Iris pigment epithelial cell (primary cell): ENCODE data around the gene EME1.
A peak's percentile ranks its signal among the peaks of the same experiment; 100 is the strongest.

Source experiments
- DNase-seq: peaks from one replicate; pipeline ENCODE4 v3.0.0-alpha.2; 2011; ENCODE audit warnings: low read depth

The EME1 gene

DNA sequence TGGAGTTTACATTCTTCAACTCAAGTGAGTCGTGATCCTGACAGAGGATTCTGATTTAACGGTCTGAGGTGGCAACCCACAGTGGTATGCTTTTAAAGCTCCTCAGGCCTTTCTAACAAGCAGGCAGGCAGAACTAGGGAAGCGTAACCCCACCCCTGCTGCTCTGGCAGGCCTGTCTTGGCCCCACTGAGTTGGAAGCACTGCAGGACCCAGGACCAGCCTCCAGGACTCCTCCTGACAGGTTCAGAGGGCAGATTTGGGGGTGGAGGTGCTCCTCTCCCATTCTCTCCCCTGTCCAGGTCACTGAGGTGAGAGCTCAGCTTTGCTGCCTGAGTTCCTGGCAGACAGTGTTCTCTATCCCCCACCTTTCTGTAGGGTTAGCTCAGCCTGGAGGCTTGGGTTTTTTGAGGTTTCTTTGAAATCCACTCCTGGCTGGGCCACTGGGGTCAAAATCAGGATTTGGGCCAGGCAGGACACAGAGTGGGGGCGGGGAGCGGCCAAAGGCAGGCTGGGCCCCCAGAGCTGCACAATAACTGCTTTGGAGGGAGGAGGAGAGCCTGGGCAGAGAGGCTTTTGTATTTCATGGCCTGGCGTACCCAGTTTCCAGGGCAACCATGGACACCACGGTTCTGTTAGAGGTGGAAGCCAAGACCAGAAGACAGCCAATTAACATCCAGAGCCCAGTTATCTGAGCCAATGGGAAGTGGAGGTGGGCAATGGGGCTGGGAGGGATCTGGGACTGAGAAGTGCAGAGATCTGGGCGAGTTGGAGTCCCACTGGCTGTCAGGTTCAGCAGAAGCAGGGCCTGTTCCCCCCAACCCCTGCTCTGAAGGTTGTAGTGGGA is 9.6 kb upstream of the EME1 start:
- DNase-seq, result peak; percentile 74

DNA sequence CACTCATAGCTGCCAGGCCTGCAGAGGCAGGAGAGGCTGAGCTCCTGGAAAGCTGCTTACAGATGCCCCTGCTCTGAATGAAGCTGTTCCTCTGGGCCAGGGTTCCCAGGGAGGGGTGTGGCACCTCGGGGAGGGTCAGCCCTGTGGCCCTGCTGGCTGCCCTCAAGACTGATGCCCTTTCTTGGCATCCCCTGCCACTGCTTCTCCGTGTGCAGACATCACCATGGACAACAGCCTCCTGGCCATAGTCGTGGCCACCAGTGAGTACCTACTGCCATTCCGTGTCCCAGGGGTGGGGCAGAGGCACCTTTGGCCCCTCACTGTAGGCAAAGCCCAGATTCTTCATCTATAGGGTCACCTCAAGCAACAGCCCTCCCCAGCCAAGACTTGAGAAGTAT is 9.0 kb upstream of the EME1 start:
- no peak for DNase-seq

DNA sequence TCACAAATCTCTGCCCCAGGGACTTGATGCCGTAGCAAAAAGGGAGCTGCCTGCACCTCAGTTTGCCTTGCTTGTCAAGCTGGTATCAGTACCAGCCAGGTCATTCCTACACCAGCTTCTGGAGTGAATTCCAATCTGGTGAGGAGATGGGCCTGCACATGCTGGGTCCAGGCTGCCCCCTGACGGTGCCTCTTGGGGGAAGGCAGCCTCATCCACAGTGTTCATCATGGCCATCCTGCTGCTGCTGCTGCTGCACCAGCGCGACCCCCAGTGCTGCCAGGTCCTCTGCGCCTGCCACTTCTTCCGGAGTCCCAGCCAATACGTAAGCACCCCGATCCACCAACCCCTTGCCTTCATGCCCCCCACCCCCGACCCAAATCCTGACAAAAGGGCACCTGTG is 8.3 kb upstream of the EME1 start:
- peak; percentile 31 for DNase-seq

DNA sequence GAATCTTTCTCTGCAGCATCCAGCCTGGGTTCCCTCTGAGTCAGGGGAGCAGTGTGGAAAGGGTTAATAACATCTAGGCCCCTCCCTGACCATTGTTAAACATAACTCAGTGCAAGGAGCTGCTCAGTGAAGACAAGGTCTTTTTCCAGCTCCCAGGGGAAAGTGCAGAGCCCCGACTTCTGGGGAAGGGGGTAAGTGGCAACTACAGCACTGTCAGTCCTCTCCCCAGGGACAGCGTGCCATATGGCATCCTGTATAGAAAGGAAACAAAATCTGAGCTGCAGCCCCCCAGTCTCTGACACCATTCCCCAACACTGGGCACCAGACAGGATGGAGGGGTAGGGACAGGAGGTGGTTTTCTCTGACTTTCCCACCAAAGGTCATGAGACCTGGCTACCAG is 7.9 kb upstream of the EME1 start:
- DNase-seq, result no peak

DNA sequence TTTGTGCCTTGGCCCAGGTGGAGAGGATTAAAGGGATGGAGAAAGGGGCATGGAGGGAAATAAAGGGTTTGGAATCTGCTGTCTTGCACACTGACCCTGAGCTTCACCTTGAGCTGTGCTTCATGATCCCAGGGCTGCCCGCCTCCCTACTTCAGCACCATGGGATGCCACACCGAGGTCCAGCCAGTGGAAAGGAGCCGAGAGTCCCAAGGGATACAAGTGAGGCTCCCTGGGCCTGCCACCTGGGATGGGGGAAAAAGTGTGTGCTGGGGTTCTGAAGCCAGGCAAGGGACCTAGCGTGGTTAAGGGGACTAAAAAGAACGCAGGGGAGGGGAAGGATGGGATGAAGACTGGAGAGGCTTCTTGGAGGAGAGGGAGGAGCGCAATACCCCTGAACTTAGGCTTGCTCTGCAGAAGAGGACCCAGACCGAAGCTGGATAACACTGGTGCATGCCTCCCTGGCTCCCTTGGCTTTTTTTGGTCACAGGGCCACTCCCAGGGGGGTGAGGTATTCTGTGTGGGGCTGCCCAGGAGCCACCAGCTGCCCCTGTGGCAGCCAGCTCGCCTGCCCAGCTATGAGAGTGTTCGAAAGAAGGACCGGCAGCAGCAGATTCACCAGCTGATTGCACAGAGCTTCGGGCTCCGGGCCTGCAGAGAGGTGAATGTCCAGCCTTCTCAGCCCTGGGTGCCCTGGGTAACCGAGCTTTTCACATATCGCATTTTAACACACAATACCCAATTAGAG is 7.2 kb upstream of the EME1 start:
- DNase-seq, result no peak

DNA sequence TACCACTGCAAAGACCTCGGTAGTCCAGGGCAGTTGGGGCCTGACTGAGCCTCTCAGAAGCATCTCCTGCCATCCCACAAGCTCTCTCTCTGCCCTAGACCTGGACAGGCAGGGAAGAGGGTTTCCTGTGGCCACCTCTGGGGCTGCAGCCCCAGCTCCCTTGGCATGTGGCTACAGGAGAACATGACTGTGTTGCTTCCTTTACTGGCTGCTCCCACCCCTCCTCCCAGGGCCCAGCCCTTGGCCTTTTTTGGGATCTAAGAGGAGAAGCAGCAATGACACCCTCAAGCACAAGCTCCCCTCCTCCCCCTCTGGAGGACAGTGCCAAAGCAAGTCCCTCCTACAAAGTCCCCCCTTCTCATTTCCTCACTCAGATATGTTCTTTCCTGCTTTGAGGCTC is 5.6 kb upstream of the EME1 start:
- DNase-seq, result no peak

DNA sequence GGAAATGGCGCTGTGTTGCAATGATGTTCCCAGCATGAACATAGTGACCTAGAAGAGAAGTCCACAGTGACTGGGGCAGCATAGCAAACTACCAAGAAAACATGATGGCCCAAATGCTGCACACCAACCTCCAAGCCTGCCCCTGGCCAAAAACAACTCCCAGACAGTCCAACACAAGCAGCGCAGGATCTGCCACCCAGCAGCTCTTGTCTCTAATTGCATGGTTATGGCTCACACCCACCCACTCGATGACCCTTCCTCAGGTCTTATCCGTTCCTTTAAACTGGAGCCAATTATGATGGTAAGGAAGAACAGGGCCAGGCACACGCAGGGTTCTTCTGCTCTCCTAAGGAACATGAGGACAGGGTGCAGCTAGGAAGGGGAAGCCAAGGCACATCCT is 3.0 kb upstream of the EME1 start:
- no peak for DNase-seq

DNA sequence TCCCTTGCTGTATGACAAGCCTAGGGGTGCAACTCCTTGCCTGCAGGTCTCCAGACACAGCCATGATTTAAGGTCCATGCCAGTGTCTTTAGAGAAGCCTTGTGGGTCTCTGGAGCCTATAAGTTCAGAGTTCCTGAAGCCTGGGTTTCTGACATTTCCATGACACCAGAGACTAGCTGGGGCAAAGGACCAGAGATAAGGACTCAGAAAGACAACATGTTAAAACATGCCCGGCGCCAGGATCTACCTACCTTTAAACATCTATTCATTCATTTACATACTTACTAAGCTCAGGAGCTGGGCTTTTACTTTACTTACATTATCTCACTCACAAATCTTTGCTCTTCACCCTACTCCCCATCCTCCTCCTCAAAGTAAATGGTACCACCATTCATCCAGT is 1.5 kb upstream of the EME1 start:
- no peak for DNase-seq

DNA sequence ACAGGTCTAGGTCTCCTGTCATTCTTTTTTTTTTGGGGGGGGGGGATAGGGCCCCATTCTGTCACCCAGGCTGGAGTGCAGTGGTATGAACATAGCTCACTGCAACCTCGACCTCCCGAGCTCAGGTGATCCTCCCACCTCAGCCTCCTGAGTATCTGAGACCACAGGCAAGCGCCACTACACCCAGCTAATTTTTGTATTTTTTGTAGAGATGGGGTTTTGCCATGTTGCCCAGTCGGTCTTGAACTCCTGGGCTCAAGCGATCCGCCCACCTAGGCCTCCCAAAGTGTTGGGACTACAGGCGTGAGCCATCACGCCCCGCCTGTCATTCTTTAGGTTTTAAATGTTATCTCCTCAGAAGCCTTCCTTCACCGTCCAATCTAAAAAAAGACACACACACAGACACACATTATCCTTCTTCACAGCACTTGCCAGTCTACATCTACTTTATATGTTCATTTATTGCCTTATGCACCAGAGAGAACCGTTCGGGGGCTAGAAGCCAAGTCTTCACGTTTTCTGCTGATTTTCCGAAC is 739 bp upstream of the EME1 start:
- DNase-seq, result no peak

DNA sequence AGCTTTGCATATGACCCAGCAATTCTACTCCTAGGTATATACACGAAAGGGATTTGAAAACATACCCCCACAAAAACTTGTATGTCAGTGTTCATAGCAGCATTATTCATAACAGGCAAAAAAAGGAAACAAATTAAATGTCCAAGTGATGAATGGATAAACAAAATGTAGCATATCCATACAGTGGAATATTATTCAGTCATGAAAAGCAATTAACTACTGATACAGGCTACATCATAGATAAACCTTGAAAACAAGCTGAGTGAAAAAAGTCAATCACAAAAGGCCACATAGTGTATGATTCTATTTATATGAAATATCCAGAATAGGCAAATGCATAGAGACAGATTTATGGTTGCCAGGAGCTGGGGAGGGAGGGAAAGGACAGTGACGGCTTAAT is 676 bp downstream of the EME1 start:
- DNase-seq, result no peak

DNA sequence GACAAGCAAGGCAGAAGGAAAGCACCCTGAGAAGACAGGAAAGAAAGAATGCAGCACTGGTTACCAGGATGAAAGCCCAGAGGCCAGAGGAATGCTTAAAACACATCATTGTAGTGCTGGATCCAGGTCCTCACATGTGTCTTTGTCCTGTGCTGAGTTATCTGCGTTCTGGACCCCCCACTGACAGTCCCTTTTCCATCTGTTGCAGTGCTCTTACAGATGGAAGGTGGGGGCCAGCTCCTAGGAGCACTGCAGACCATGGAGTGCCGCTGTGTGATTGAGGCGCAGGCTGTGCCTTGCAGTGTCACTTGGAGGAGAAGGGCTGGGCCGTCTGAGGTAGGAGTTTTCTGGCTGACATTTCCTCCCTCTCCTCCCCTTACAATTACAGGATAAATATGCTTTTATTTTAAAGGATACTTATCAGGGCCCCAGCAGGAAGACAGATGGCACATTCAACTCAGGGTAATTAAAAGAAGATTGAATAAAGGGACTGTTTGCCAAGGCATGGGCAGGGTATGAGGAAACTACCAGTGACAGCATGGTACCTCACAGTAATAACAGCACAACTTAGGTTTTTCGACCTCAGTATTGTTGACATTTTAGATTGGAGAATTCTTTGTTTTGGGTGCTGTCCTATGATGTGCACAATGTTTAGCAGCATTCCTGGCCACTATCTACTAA is 3.0 kb downstream of the EME1 start:
- DNase-seq, result no peak

DNA sequence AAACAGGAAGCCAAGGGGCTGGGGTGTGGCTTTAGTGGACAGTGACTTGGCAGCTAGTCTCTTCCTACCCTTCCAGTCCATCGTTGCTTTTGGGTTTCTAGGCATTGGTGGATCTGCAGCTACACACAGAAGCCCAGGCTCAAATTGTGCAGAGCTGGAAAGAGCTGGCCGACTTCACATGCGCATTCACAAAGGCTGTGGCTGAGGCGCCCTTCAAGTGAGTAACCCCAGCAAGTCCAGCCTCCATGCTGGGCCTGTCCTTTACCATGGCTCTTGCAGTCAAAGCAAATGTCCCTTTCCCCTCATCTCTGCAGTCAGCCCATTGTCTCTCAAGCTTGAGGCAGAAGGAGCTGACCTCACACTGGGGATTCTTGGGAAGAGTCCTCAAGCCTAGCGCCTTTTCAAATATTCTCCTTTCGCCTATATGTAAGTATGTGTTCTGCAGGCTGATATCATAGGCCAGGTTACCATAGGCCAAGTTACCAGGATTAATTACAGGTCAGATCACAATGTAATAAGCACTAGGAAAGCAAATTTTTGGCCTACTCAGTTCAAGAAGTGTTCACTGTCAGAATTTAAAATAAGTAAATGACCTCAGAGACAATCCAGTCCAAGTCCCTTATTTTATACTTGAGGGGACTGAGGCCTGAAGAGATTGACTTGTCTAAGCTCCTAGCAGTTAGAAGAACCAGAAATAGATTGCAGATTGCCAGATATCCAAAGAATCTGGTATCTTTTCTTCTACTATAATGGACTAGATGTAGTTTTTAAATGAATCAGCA is 6.5 kb downstream of the EME1 start:
- no peak for DNase-seq

DNA sequence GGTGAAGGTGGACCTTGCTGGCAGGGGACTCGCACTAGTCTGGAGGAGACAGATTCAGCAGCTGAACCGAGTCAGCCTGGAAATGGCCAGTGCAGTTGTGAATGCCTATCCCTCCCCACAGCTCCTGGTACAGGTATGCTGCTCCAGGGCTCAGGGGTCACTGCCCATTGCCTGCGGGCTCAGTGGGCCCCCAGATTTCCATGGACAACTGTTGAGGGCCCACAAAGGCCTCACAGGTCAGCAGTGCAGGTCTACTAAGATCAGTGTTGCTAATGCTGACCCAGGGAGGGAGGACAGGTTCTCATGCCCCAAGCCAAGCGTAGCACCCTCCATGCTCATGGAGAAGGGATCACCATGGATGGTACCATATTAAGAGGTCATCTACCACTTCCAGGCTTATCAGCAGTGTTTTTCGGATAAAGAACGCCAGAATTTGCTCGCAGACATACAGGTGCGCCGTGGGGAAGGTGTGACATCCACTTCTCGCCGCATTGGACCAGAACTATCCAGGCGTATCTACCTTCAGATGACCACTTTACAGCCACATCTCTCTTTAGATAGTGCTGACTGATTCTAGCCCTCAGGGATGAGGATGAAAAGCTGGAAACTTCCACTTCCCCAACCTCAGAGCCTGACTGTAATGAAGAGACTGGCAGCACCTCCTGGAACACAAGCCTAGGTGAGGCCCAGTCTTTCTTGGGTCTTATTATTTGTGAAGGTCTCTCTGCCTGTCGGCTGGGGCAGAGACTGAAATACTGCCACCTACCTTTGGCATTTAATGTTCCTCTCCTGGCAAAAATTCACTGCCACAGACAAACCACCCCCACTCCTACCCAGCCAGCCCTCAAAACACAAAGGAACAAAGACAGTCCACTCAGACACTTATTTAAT is 7.6 kb downstream of the EME1 start:
- no peak for DNase-seq

DNA sequence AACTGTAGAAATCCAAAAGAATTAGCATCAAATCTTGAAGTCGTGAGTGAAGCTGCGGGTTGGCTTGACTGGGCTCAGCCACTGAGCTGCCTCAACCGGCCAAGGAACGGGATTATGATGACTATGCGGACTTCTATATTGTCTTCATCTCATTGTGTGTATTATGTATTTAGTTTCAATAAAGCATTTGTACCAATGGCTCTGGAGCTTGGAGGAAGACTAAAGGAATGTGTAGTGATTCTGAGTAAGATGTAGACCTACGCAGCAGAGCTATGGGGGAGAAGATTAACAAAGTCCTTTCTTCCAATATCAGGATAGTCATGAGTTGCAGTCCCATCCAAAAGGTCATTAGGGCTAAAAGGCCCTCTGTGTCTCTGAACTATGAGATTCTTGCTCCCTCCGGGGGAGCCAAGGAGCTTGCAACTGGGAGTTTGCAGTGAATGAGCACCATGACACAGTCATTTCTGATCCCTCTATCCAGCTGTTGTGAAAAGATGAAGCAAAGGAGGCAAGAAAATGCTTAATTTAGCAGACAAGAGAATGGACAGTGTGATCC is 8.3 kb downstream of the EME1 start:
- no peak for DNase-seq

DNA sequence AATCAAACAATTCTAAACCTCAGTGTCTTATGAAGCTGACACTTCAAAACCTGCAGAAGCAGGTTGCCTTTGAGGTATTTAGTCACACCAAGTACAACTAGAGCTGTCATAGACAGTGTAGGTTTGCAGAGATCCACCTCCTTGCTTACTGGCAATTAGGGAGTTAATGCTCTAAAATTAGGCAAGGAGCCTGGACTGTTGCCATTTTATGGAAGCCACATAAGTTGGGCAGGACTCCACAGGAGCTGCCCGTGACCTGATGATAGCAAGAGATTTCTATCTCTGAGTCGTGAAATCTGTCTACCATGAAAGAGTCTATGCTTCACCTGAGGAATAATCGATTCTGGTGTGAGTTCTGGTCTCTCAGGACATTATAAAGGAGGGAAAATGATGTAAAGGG is 8.9 kb downstream of the EME1 start:
- DNase-seq, result no peak

DNA sequence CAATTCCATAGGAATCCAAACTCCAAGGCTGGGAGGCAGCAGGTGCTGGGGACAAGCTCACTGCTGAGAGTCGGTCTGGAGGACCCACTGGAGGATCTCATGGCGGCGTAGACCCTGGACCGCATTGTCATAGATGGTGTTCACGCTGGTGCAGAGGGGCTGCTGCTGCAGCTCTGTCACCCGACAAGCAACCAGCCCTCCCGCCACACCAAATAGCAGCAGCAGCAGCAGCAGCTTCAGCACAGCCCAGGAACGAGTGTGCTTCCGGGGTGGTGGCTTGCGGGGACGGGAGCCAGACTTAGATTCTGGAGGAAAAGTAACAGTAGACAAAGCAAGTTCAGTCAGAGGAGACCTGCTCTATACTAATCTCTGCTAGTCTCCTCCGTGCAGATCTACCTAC is 9.9 kb downstream of the EME1 start:
- DNase-seq, result no peak

DNA sequence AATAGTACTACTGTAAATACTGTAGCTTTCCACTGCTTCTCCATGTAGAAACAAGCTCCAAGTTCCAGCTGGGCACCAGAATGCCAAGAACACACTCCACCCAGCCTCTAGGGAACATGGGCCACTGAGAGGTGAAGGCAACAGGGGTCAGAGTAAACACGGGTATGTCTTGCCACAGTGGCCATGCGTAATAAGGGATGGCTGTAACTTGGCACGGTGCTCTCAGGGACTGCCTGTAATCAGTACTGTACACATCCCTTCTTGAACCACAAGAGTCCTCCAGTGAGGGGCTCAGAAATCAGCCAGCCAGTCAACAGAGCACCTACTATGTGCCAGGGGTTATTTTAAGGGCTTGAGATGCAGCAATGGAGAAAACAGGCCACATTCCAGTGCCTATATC is 13.5 kb downstream of the EME1 start:
- DNase-seq, result no peak

DNA sequence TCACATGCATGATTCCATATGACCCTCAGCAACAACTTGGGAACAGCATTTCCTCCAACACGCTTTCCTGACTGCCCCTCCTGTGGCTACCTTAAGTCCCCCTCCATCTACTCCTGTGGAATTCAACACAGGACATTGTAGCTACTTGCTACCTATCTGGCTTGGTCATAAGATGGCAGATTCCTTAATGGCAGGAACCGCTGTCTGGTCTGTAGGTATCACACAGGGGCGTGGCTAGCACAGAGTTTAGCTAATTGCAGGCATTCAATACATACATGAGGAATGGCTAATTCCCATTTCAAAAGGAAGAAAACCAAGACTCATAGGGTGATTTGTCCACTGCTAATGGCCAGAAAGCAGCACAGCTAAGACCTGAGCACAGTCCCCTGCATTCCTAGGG is 15.7 kb downstream of the EME1 start:
- no peak for DNase-seq

DNA sequence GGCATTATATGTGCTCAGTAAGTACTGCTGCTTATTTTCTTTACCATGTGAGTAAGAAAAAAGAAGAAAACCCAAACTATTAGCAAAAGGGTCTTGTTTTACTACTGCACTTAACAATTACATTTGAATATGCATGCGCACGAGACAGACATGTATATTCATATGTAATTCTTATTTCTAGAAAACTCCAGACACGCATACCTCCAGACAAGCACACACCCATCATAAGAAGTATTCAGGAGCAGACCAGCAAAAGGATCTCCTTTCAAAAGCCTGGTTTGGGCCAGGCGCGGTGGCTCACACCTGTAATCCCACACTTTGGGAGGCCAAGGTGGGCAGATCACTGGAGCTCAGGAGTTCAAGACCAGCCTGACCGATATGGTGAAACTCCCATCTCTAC is 16.5 kb downstream of the EME1 start:
- no peak for DNase-seq

DNA sequence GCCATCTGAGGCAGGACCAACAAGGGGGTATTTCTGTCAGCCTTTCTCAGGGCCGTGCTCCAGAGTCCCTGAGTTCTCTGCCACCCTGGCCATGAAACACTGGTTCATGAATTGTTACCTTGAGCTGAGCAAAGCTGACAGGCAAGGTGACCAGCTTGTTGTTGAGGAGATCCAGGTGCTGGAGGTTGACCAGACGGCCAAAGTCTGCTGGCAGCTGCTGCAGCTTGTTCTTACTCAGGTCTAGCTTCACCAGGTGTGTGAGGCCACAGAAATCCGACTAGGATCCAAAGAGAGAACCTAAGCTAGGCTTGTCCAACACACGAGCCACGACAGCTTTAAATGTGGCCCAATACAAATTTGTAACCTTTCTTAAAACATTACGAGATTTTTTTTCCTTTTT is 19.6 kb downstream of the EME1 start:
- DNase-seq, result no peak

DNA sequence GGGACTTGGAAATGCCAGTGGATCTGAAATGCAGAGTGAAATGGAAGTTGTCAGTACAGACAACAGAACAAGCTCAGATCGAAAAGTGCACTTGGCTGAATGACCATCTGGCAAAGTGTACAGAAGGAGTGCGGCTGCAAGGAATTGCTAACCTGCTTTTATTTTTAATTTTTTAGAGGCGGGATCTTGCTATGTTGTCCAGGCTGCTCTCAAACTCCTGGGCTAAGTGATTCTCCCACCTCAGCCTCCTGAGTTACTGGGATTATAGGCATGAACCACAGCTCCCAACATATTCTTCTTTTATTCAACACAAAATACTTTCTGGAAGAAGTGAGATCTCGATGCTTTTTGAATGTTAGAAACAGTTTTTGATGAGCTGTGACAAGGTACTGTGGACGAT is 20.7 kb downstream of the EME1 start:
- no peak for DNase-seq
